IMR-90 (cell line): Measurements from ENCODE around the gene AKAP13. TPM values are rescaled to one million over a fixed set of nuclear protein-coding genes. Genes with fewer than 3 reads are reported as not detected.
A peak's percentile ranks its signal among the peaks of the same experiment; 100 is the strongest.

ENCODE experiments used
- ATAC-seq: fragments of 200-7000 bp; cut with Tn5 transposase; 2 replicates; pipeline ENCODE4 v1.9.1; 2020; ENCODE audit warnings: low read depth, mild to moderate bottlenecking, moderate library complexity
- BruUV-seq: library from RNA; stranded (reverse); fragments of 400-500 nt; replicated peaks from 2 replicates; lab custom pipeline; 2021; lab: Mats Ljungman, UMichigan
- CTCF ChIA-PET: fragments of 300-600 bp; formaldehyde crosslinking; extraction: SDS; loops from one replicate; lab custom pipeline; 2021; ENCODE audit warnings: antibody characterized with exemption; lab: Yijun Ruan, JAX
- POLR2A ChIA-PET: fragments of 300-600 bp; sonication (Branson Sonifier 250); formaldehyde crosslinking; loops from one replicate; lab custom pipeline; 2022; ENCODE audit warnings: antibody characterized with exemption; ENCODE audit not compliant: unreplicated experiment; lab: Charles Lee
- DNase-seq: peaks from one replicate; pipeline ENCODE4 v3.0.0; 2013
- H2AFZ ChIP-seq: replicated peaks from 2 replicates; pipeline ENCODE3; 2013; ENCODE audit warnings: low read length, mild to moderate bottlenecking; ENCODE audit not compliant: poor library complexity
- H2AK5ac ChIP-seq: 2 replicates; pipeline ENCODE4 v1.6.1; 2013; ENCODE audit warnings: low read depth, low read length, inconsistent platforms
- H2AK9ac ChIP-seq: replicated peaks from 2 replicates; pipeline ENCODE3; 2013; ENCODE audit warnings: mild to moderate bottlenecking, low read depth, low read length, moderate library complexity; ENCODE audit not compliant: poor library complexity
- H2BK120ac ChIP-seq: 2 replicates; pipeline ENCODE4 v1.6.1; 2013; ENCODE audit warnings: low read depth, low read length, inconsistent platforms
- H2BK15ac ChIP-seq: 3 replicates; pipeline ENCODE4 v1.6.1; 2013; ENCODE audit warnings: low read depth, low read length, inconsistent platforms
- H2BK20ac ChIP-seq: 2 replicates; pipeline ENCODE4 v1.6.1; 2013; ENCODE audit warnings: low read depth, mild to moderate bottlenecking, inconsistent platforms, low read length, moderate library complexity
- H2BK5ac ChIP-seq: 2 replicates; pipeline ENCODE4 v1.6.1; 2013; ENCODE audit warnings: mild to moderate bottlenecking, low read depth, low read length, inconsistent platforms; ENCODE audit not compliant: poor library complexity, severe bottlenecking
- H3K14ac ChIP-seq: replicated peaks from 2 replicates; pipeline ENCODE4 v1.6.1; 2013; ENCODE audit warnings: low read depth, low read length, inconsistent platforms
- H3K18ac ChIP-seq: 2 replicates; pipeline ENCODE4 v1.6.1; 2013; ENCODE audit warnings: low read depth, low read length, control low read depth
- H3K23ac ChIP-seq: 2 replicates; pipeline ENCODE4 v1.6.1; 2013; ENCODE audit warnings: low read depth, low read length, inconsistent platforms
- H3K27ac ChIP-seq: 2 replicates; pipeline ENCODE4 v1.5.1; 2013; ENCODE audit warnings: mild to moderate bottlenecking, control low read depth, low read length; ENCODE audit not compliant: insufficient read depth
- H3K27me3 ChIP-seq: 2 replicates; pipeline ENCODE4 v1.6.1; 2013; ENCODE audit warnings: low read length; ENCODE audit not compliant: control insufficient read depth, insufficient read depth
- H3K36me3 ChIP-seq: 2 replicates; pipeline ENCODE4 v1.6.1; 2013; ENCODE audit warnings: low read length, mixed read lengths; ENCODE audit not compliant: control insufficient read depth, insufficient read depth
- H3K4ac ChIP-seq: 2 replicates; pipeline ENCODE4 v1.6.1; 2013; ENCODE audit warnings: low read depth, low read length, inconsistent platforms
- H3K4me1 ChIP-seq: 2 replicates; pipeline ENCODE4 v1.6.1; 2013; ENCODE audit warnings: low read length, mixed read lengths; ENCODE audit not compliant: control insufficient read depth, insufficient read depth
- H3K4me2 ChIP-seq: 2 replicates; pipeline ENCODE4 v1.6.1; 2013; ENCODE audit warnings: low read depth, mild to moderate bottlenecking, control low read depth, low read length, moderate library complexity
- H3K4me3 ChIP-seq: 2 replicates; pipeline ENCODE4 v1.5.1; 2013; ENCODE audit warnings: low read depth, mild to moderate bottlenecking, control low read depth, low read length, moderate library complexity; ENCODE audit not compliant: insufficient read depth
- H3K56ac ChIP-seq: 2 replicates; pipeline ENCODE4 v1.6.1; 2013; ENCODE audit warnings: low read length, inconsistent platforms; ENCODE audit not compliant: insufficient read depth; ENCODE audit errors: extremely low read depth
- H3K79me1 ChIP-seq, 2 experiments: 2 replicates each; pipeline ENCODE4 v1.6.1; 2013; ENCODE audit warnings: low read length in 2 of 2, inconsistent platforms in 1 of 2, low read depth in 1 of 2
- H3K9ac ChIP-seq: 2 replicates; pipeline ENCODE4 v1.6.1; 2013; ENCODE audit warnings: low read depth, low read length, control low read depth
- H3K9me1 ChIP-seq: 2 replicates; pipeline ENCODE4 v1.6.1; 2013; ENCODE audit warnings: low read length, inconsistent platforms; ENCODE audit not compliant: insufficient read depth
- H3K9me3 ChIP-seq: 2 replicates; pipeline ENCODE4 v1.6.1; 2013; ENCODE audit warnings: low read length; ENCODE audit not compliant: control insufficient read depth, insufficient read depth
- H4K20me1 ChIP-seq: 2 replicates; pipeline ENCODE4 v1.6.1; 2013; ENCODE audit warnings: low read length, inconsistent platforms; ENCODE audit not compliant: insufficient read depth
- H4K5ac ChIP-seq: 2 replicates; pipeline ENCODE4 v1.6.1; 2013; ENCODE audit warnings: mild to moderate bottlenecking, low read depth, low read length, control low read depth
- H4K8ac ChIP-seq, 2 experiments: 2 replicates each; pipeline ENCODE4 v1.6.1; 2013; ENCODE audit warnings: low read depth in 2 of 2, low read length in 2 of 2, control low read depth in 1 of 2, inconsistent platforms in 1 of 2
- H4K91ac ChIP-seq: 2 replicates; pipeline ENCODE4 v1.6.1; 2013; ENCODE audit warnings: low read depth, low read length, inconsistent platforms; ENCODE audit not compliant: insufficient read depth
- BHLHE40 ChIP-seq: fragments of 150-350 bp; IDR thresholded peaks from 2 replicates; pipeline ENCODE4 v1.6.1; 2016; ENCODE audit warnings: mild to moderate bottlenecking, low read depth, low read length
- CEBPB ChIP-seq: IDR thresholded peaks from 2 replicates; pipeline ENCODE4 v1.6.1; 2012; ENCODE audit warnings: low read depth, low read length, improper control_type of control experiment
- CHD1 ChIP-seq: IDR thresholded peaks from 2 replicates; pipeline ENCODE4 v1.6.1; 2012; ENCODE audit warnings: low read depth, low read length, improper control_type of control experiment
- CTCF ChIP-seq: conservative IDR thresholded peaks from 2 replicates; pipeline ENCODE4 v1.5.1; 2012; ENCODE audit warnings: mild to moderate bottlenecking, low read depth, low read length, improper control_type of control experiment
- ELK1 ChIP-seq: fragments of 150-350 bp; IDR thresholded peaks from 2 replicates; pipeline ENCODE4 v1.6.1; 2016; ENCODE audit warnings: low read depth, mild to moderate bottlenecking, low read length, moderate library complexity, borderline replicate concordance
- FOS ChIP-seq: fragments of 150-350 bp; IDR thresholded peaks from 2 replicates; pipeline ENCODE4 v1.6.1; 2016; ENCODE audit warnings: low read depth, low read length
- MXI1 ChIP-seq: IDR thresholded peaks from 2 replicates; pipeline ENCODE4 v1.6.1; 2012; ENCODE audit warnings: low read depth, mild to moderate bottlenecking, low read length, moderate library complexity, borderline replicate concordance
- NFE2L2 ChIP-seq: fragments of 150-350 bp; IDR thresholded peaks from 2 replicates; pipeline ENCODE4 v1.6.1; 2016; ENCODE audit warnings: low read depth, mild to moderate bottlenecking, low read length
- RAD21 ChIP-seq: IDR thresholded peaks from 2 replicates; pipeline ENCODE4 v1.6.1; 2012; ENCODE audit warnings: low read length, improper control_type of control experiment
- RCOR1 ChIP-seq: IDR thresholded peaks from 2 replicates; pipeline ENCODE4 v1.6.1; 2012; ENCODE audit warnings: mild to moderate bottlenecking, low read length, improper control_type of control experiment; ENCODE audit not compliant: insufficient replicate concordance
- RFX5 ChIP-seq: IDR thresholded peaks from 2 replicates; pipeline ENCODE4 v1.8.0; 2012; ENCODE audit warnings: low read depth, mild to moderate bottlenecking, low read length, moderate library complexity
- SMC3 ChIP-seq: fragments of 150-350 bp; IDR thresholded peaks from 2 replicates; pipeline ENCODE4 v1.6.1; 2016; ENCODE audit warnings: low read depth, mild to moderate bottlenecking, antibody characterized with exemption, low read length, moderate library complexity
- USF2 ChIP-seq: fragments of 150-350 bp; IDR thresholded peaks from 2 replicates; pipeline ENCODE4 v1.6.1; 2017; ENCODE audit warnings: mild to moderate bottlenecking, antibody characterized with exemption, low read length, low read depth
- WGBS, 2 experiments: methylation state at CpG; one replicate each; pipeline versions ENCODE4 v1.1.5 to v1.1.7; 2013; ENCODE audit warnings: missing lambda C conversion rate in 2 of 2; ENCODE audit not compliant: insufficient read length in 1 of 2; ENCODE audit errors: extremely low coverage in 2 of 2; 5-methylcytosine and 5-hydroxymethylcytosine counted together
- dilution Hi-C: fragments of 300-500 bp; cut with HindIII; formaldehyde crosslinking; loops from one replicate; pipeline ENCODE4 v1.14.3; 2018; ENCODE audit warnings: low sequenced_read_pairs; ENCODE audit not compliant: unreplicated experiment
- in situ Hi-C: fragments of 300-500 bp; cut with MboI; formaldehyde crosslinking; loops from 3 replicates; pipeline ENCODE4 v1.14.3; 2019; ENCODE audit warnings: low sequenced_read_pairs, inconsistent platforms, mixed read lengths
- intact Hi-C: fragments of 100-400 bp; cut with micrococcal nuclease; formaldehyde crosslinking; loops from 2 replicates; pipeline ENCODE4 v1.10.0; 2022
- polyA plus RNA-seq, 3 experiments: library from polyadenylated mRNA; depleted of rRNA; stranded (reverse); fragments of >200 nt; gene quantifications; 2 replicates each; pipeline ENCODE4 v1.2.3, GENCODE V29; 2012; ENCODE audit warnings: low replicate concordance in 1 of 3
- total RNA-seq: library from RNA; depleted of rRNA; stranded (reverse); fragments of >200 nt; gene quantifications from 2 replicates; pipeline ENCODE4 v1.2.3, GENCODE V29; 2012

Gene AKAP13
- total and polyA plus RNA-seq, 2 of the 4 experiments (the other 2 are of a cell fraction): 10.4 to 46.4 TPM

- H3K56ac ChIP-seq: no peak overlapping the region
- H3K36me3 ChIP-seq: no peaks in the 10 kb centered on the region
- dilution Hi-C loops (no loop called here), intact Hi-C loops (no loop called here), in situ Hi-C loops (no loop called here)
- ATAC-seq: peak; percentile 44; the same call in 1 of the 2 replicates
- H2AK5ac ChIP-seq: no peak overlapping the region
- 100% methylated on average over 2 of the region's 2 CpGs; no CpG with 5 or more reads in 1 of the 2 experiments for WGBS, 2 experiments
- H4K8ac ChIP-seq: no peak overlapping the region
- H3K4ac ChIP-seq: no peak overlapping the region
- no peak overlapping the region for H3K23ac ChIP-seq
- POLR2A ChIA-PET: no interaction called here
- no peak overlapping the region for H3K18ac ChIP-seq
- H2BK5ac ChIP-seq: no peak overlapping the region
- H2AK9ac ChIP-seq: no peak overlapping the region
- no peak overlapping the region for H3K27ac ChIP-seq
- H3K9me3 ChIP-seq: no peaks in the 10 kb centered on the region
- H3K9ac ChIP-seq: no peak overlapping the region
- peaks cover 3% of the 10 kb centered on the region; the same call in 1 of the 2 replicates for H3K4me1 ChIP-seq
- CTCF ChIA-PET: interaction anchor here (0.6 kb wide), 1 partner anchor 68 kb away, joined by 4 read pairs; no protein-coding TSS in a partner anchor
- peaks cover 49% of the 10 kb centered on the region for H4K20me1 ChIP-seq
- BruUV-seq: no TSS peak
- no peak overlapping the region for H2BK15ac ChIP-seq
- H2BK120ac ChIP-seq: no peak overlapping the region
- H3K4me2 ChIP-seq: no peak overlapping the region
- no peak overlapping the region for H4K5ac ChIP-seq
- peaks cover 33 to 75% of the 10 kb centered on the region in 2 experiments for H3K79me1 ChIP-seq
- H3K14ac ChIP-seq: no peak overlapping the region
- TF ChIP-seq RAD21: no peak
- no peak for TF ChIP-seq NFE2L2
- no peak for TF ChIP-seq SMC3
- TF ChIP-seq CHD1: no peak
- TF ChIP-seq FOS: no peak
- no peak for TF ChIP-seq RFX5
- no peak for TF ChIP-seq CEBPB
- no peak for TF ChIP-seq CTCF
- TF ChIP-seq MXI1: no peak
- no peak for TF ChIP-seq ELK1
- no peak for TF ChIP-seq RCOR1
- TF ChIP-seq BHLHE40: no peak
- TF ChIP-seq USF2: no peak
- no peaks in the 10 kb centered on the region for H3K27me3 ChIP-seq
- no peak for DNase-seq
- H3K4me3 ChIP-seq: no peak overlapping the region
- no peak overlapping the region for H2BK20ac ChIP-seq
- H3K9me1 ChIP-seq: peaks cover 10% of the 10 kb centered on the region
- no peak overlapping the region for H2AFZ ChIP-seq
- no peak overlapping the region for H4K91ac ChIP-seq
These were observed 12.8 kb downstream of the AKAP13 start for GRCh38 chr15:85393210-85393609.
